HG02571 (cell line): Measurements from ENCODE around the gene CYP1A2.
"Not testable (repeated sequence)": the region's sequence is repeated elsewhere in the genome, so short reads cannot be mapped to it uniquely, and the experiment has no call there.

Experiments used
- ATAC-seq: cut with Tn5 transposase; IDR thresholded peaks from one replicate; pipeline ENCODE4 v1.9.1; 2021; ENCODE audit warnings: mild to moderate bottlenecking, moderate library complexity; ENCODE audit not compliant: unreplicated experiment

CYP1A2 gene

GRCh38 chr15:74735305-74735704, 13.3 kb upstream of the CYP1A2 start:
- ATAC-seq = no peak

- not testable (repeated sequence) for ATAC-seq
Measured at GRCh38 chr15:74738239-74738638, 10.4 kb upstream of the CYP1A2 start.

- no peak for ATAC-seq
Measured at GRCh38 chr15:74742422-74742821, 6.2 kb upstream of the CYP1A2 start.

GRCh38 chr15:74746389-74746788, 2.3 kb upstream of the CYP1A2 start:
- ATAC-seq = no peak

GRCh38 chr15:74749832-74750231, 1.2 kb downstream of the CYP1A2 start:
- no peak for ATAC-seq

- ATAC-seq = no peak
Measured at GRCh38 chr15:74750751-74751150, 2.1 kb downstream of the CYP1A2 start.

- no peak for ATAC-seq
Measured at GRCh38 chr15:74752011-74752410, 3.4 kb downstream of the CYP1A2 start.

- no peak for ATAC-seq
Measured at GRCh38 chr15:74752531-74752930, 3.9 kb downstream of the CYP1A2 start.

GRCh38 chr15:74754593-74755215, 6.1 kb downstream of the CYP1A2 start:
- ATAC-seq = no peak

GRCh38 chr15:74758736-74759135, 10.1 kb downstream of the CYP1A2 start:
- ATAC-seq = no peak

- no peak for ATAC-seq
Measured at GRCh38 chr15:74762791-74763150, 14.1 kb downstream of the CYP1A2 start.

GRCh38 chr15:74763416-74763815, 14.8 kb downstream of the CYP1A2 start:
- no peak for ATAC-seq

GRCh38 chr15:74767167-74768098, 18.8 kb downstream of the CYP1A2 start:
- no peak for ATAC-seq

- no peak for ATAC-seq
Measured at GRCh38 chr15:74768099-74768770, 19.6 kb downstream of the CYP1A2 start.

- ATAC-seq = no peak
Measured at GRCh38 chr15:74768771-74769342, 20.2 kb downstream of the CYP1A2 start.

GRCh38 chr15:74769463-74770025, 20.9 kb downstream of the CYP1A2 start:
- no peak for ATAC-seq

GRCh38 chr15:74770211-74770903, 21.7 kb downstream of the CYP1A2 start:
- ATAC-seq = no peak

- ATAC-seq = no peak
Measured at GRCh38 chr15:74773329-74773728, 24.7 kb downstream of the CYP1A2 start.

- no peak for ATAC-seq
Measured at GRCh38 chr15:74773731-74774252, 25.1 kb downstream of the CYP1A2 start.

- no peak for ATAC-seq
Measured at GRCh38 chr15:74775132-74775562, 26.5 kb downstream of the CYP1A2 start.
